Activated CD4-positive, alpha-beta T cell treated with anti-CD3 and anti-CD28 coated beads, Interleukin-2, amount 50 U/mL, for 1 hour (primary cell): ENCODE measurements around the gene ABT1.
A peak's percentile ranks its signal among the peaks of the same experiment; 100 is the strongest.

ENCODE experiments used
- DNase-seq: peaks from one replicate; pipeline ENCODE4 v3.0.0-alpha.2; 2020

Gene ABT1

GRCh38 chr6:26607434-26608230 lies 10.9 kb downstream of the ABT1 start:
- DNase-seq = peak; percentile 54

DNA sequence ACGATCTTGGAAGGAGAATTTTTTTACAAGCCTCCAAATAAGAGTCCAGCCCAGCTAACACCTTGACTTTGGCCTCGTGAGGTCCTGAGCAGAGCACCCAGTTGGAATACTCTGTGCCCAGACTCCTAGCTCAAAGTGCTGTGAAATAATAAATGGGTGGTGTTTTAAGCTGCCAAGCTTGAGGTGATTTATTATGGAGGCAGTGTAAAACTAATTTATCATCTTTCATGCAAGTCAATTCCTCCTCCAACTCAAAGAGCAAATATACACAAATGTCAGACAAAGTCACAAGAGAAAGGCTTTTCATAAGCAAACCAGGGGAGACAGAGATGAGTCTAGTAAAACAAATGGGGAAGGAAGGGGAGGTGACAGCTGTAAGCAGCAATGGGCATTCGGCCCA lies 12.7 kb downstream of the ABT1 start:
- no peak for DNase-seq

DNA sequence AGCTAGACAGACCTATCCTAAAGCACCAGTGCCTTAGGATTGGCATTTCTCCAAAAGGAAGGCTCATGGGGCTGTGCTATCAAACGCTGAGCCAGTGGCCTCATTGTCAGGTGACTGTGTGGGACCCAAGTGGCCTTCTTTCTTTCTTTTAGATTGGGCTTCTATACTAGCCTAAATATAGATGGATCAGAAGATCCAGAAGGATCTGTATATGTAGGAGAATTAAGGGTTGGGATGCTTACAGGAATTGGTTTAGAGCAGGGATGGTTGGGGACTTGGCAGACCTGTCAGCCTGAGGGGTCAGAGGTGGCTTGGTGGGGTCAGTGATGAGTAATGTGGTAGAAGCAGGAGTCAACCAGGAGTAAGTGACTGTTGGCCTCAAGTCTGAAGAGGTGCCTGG lies 14.8 kb downstream of the ABT1 start:
- DNase-seq = no peak

GRCh38 chr6:26613201-26613600 lies 16.4 kb downstream of the ABT1 start:
- DNase-seq = no peak

DNA sequence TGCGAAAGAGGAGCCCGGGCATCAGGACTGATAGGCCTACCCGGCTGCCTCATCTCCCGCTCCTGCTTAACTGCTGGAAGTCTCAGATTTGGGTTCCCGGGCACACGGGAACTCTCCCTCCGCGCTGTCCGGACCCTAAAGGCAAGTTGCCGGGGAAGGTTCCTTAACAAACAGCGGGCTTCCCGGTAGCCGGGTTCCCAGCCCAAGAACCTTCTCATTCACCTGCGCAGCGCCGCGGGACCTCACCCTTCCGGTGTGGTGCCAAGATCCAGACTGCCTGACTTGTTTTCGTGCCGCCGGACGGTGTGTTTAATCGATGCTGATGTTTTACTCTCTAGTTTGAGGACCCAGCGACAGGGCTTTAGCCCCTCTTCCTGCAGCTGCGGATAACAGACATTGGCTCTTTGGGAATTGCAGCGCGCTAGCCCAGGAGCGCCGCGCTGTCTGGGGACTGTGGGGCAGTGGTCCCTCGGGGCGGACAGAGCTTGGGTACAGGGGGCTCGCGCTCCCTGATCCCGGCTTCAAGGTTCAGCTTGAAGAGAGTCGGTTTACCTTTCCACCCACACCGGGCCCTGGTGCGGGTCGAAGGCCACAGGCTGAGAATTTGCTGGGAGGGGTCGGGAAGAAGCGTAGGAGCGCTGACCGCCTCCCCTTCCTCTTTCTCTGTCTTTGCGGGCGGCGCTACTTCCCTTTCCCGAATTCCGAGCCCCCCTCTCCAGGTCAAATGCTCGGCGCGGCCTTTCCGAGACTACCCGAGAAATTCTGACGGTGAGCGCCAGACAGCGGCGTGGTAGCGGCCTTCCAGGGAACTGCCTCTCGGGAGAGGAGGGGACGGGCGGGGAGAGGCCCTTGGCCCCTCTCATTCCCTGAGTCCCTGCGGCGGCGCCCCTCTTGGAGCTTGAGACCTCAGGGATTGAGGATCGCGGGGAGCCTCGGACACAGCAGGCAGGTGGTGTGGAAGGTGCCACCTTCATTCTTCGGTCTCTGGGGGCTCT lies 17.2 kb downstream of the ABT1 start:
- no peak for DNase-seq

DNA sequence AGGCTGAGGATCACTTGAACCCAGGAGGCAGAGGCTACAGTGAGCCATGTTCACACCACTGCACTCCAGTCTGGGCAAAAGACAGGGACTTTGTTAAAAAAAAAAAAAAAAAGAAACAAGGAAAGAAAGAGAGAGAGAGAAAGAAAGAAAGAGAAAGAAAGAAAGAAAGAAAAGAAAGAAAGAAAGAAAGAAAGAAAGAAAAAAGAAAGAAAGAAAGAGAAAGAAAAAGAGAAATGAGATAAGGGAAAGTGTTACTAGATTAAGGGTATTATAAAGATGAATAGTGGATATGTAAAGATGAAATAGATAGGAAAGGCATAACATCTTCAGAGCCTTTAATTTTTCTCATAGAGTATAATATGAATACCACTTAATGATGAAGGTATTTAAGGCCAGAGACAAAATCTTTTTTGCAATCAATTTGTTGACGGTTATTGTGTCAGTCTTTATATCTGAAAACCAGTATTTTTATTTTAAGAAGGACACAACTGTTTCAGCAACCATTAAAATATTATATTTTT lies 26.6 kb downstream of the ABT1 start:
- no peak for DNase-seq

GRCh38 chr6:26624557-26624956 lies 27.8 kb downstream of the ABT1 start:
- DNase-seq = no peak

GRCh38 chr6:26627843-26628242 lies 31.1 kb downstream of the ABT1 start:
- DNase-seq = no peak

GRCh38 chr6:26629359-26629758 lies 32.6 kb downstream of the ABT1 start:
- no peak for DNase-seq

DNA sequence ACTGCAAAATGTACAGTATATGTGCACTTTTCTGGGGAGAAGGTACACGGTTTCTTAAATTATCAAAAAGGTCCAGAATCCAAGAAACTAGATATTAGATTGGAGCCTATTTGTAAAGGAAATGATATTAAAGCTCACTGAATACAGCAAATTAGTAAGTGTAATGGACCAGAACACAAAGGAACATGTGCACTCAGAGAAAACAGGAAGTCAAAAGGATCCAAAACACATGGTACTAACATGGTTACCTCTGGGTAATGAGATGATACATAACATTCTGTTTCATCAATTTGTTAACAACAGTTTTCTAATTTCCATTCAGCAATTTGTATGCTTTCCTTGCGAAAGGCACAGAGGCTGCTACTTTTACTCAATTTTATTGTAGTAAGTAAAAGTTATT lies 44.1 kb downstream of the ABT1 start:
- no peak for DNase-seq

GRCh38 chr6:26646074-26646473 lies 49.3 kb downstream of the ABT1 start:
- no peak for DNase-seq
